Stimulated activated CD8-positive, alpha-beta memory T cell treated with anti-CD3 and anti-CD28 coated beads, Interleukin-7, amount 100 ng/mL, for 4 hours (primary cell): ENCODE results near the gene CTNNA1.

Experiments used
- DNase-seq, 2 donors: peaks; one replicate each; pipeline ENCODE4 v3.0.0-alpha.2; 2020; ENCODE audit warnings: low read depth in 2 of 2

The CTNNA1 gene

GRCh38 chr5:138849882-138850281, 96.7 kb downstream of the CTNNA1 start:
- no peak for DNase-seq

- no peak for DNase-seq
Measured at GRCh38 chr5:138850865-138851435, 97.7 kb downstream of the CTNNA1 start.

- no peak for DNase-seq
Measured at GRCh38 chr5:138853132-138853531, 99.9 kb downstream of the CTNNA1 start.

GRCh38 chr5:138867011-138867410, 113.8 kb downstream of the CTNNA1 start:
- DNase-seq: no peak

- DNase-seq: no peak
Measured at GRCh38 chr5:138869038-138869437, 115.8 kb downstream of the CTNNA1 start.

GRCh38 chr5:138869763-138870500, 116.7 kb downstream of the CTNNA1 start:
- DNase-seq: no peak

- no peak for DNase-seq
Measured at GRCh38 chr5:138870611-138871010, 117.4 kb downstream of the CTNNA1 start.

GRCh38 chr5:138872841-138873465, 119.7 kb downstream of the CTNNA1 start:
- DNase-seq: no peak

- DNase-seq: no peak
Measured at GRCh38 chr5:138873466-138874221, 120.4 kb downstream of the CTNNA1 start.

- DNase-seq: no peak
Measured at GRCh38 chr5:138874241-138874640, 121.0 kb downstream of the CTNNA1 start.

- no peak for DNase-seq
Measured at GRCh38 chr5:138874771-138875551, 121.7 kb downstream of the CTNNA1 start, which contains the start of gene LRRTM2. Gene LRRTM2, minus strand, starts transcription at chr5:138875335. Its CDS starts 424 bp downstream, at chr5:138874911.

- no peak for DNase-seq
Measured at GRCh38 chr5:138875552-138875875, 122.3 kb downstream of the CTNNA1 start.

- DNase-seq: no peak
Measured at GRCh38 chr5:138875946-138876345, 122.7 kb downstream of the CTNNA1 start.

- no peak for DNase-seq
Measured at GRCh38 chr5:138876811-138877210, 123.6 kb downstream of the CTNNA1 start.

GRCh38 chr5:138878437-138879235, 125.4 kb downstream of the CTNNA1 start:
- no peak for DNase-seq

- no peak for DNase-seq
Measured at GRCh38 chr5:138883211-138883610, 130.0 kb downstream of the CTNNA1 start.

- DNase-seq: no peak
Measured at GRCh38 chr5:138884094-138884493, 130.9 kb downstream of the CTNNA1 start.

GRCh38 chr5:138884554-138884953, 131.3 kb downstream of the CTNNA1 start:
- DNase-seq: no peak

GRCh38 chr5:138889994-138890393, 136.8 kb downstream of the CTNNA1 start:
- no peak for DNase-seq

- DNase-seq: no peak
Measured at GRCh38 chr5:138890644-138891043, 137.4 kb downstream of the CTNNA1 start.

GRCh38 chr5:138895918-138896317, 142.7 kb downstream of the CTNNA1 start:
- no peak for DNase-seq
